GM12872 (cell line): Measurements from ENCODE around the gene PCLO.

Experiments
- TF ChIP-seq, protein P1 (sequence below): IDR thresholded peaks from 3 replicates; pipeline ENCODE4 v1.5.1; 2011; ENCODE audit warnings: low read depth, mild to moderate bottlenecking, low read length, moderate library complexity; ENCODE audit not compliant: insufficient read depth

The PCLO gene

GRCh38 chr7:82704121-82704520, 458.6 kb downstream of the PCLO start:
- TF ChIP-seq, protein P1, sequence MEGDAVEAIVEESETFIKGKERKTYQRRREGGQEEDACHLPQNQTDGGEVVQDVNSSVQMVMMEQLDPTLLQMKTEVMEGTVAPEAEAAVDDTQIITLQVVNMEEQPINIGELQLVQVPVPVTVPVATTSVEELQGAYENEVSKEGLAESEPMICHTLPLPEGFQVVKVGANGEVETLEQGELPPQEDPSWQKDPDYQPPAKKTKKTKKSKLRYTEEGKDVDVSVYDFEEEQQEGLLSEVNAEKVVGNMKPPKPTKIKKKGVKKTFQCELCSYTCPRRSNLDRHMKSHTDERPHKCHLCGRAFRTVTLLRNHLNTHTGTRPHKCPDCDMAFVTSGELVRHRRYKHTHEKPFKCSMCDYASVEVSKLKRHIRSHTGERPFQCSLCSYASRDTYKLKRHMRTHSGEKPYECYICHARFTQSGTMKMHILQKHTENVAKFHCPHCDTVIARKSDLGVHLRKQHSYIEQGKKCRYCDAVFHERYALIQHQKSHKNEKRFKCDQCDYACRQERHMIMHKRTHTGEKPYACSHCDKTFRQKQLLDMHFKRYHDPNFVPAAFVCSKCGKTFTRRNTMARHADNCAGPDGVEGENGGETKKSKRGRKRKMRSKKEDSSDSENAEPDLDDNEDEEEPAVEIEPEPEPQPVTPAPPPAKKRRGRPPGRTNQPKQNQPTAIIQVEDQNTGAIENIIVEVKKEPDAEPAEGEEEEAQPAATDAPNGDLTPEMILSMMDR, result no peak
